HG03571 (cell line): ENCODE results near the gene CREB3.

Experiments
- ATAC-seq: cut with Tn5 transposase; IDR thresholded peaks from one replicate; pipeline ENCODE4 v1.9.1; 2021; ENCODE audit not compliant: unreplicated experiment

Gene CREB3

DNA sequence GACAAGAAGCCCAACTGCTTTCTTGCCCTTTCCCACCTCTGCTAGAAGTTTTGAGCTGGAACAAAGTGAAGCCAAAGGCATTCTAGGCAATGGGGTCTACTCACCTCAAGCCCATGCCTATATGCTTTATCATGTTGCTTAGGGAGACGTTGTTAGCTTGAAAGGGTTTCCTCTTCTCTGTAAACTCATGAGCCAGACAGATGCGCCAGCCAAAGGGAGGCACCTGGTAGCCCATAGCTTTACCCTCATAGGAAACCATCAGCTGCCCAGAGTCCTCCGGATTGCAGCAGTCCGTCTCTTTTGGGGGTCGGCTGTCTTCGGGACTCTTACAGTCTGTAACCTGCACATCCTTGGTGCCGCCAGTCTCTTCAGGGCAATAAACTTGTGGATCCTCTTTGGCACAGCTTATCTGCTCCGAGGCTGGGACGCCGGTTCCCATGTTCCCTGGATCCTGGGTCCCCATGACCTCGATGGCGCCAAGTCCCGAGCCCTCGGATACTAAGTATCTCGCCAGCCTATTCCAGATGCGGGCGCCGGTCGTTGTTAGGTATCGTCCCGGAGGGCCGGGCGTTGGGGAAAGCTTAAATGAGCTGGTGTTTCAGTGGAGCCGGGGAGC lies 15.9 kb downstream of the CREB3 start:
- no peak for ATAC-seq

DNA sequence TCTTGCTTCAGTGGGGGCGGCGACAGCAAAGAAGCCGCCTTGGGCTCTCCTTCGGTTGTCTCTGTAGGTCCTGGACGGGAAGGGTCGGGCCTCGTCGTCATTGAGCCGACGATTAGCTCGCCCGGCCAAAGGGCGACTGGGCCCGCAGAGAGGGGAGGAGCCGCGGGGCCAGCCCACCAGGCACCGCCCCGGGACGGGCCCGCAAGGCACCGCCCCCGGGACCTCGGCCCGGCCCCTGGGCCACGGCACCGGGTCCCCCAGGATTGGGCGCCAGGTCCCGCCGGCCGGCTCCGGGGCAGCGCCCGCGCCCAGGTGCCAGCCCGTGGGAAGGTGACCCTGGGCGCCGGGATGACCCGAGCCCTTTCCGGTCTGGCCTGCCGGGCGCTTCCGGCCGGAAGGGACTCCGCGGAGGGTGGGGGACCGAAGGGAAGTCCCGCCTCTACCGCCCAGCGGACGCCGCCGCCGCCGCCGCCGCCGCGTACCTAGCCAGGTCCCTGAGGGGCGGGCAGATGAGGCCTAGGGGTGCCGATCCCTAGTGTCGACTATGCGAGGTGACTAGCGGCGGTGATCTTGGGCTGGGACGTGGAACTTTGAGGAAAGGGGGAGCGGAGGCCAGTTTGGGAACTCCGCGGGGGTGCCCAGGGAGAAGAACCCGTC lies 16.5 kb downstream of the CREB3 start, which contains the start of the genes GBA2 and RGP1:
GBA2 (minus strand) TSS at position 371 of the 657 bp plus-strand sequence. CDS start 524 bp downstream, outside the sequence.
RGP1 (plus strand) TSS at position 430 of the 657 bp plus-strand sequence. CDS start 469 bp downstream, outside the sequence.
- ATAC-seq: peak; percentile 72

GRCh38 chr9:35749515-35750255 lies 17.2 kb downstream of the CREB3 start:
- peak; percentile 19 for ATAC-seq

DNA sequence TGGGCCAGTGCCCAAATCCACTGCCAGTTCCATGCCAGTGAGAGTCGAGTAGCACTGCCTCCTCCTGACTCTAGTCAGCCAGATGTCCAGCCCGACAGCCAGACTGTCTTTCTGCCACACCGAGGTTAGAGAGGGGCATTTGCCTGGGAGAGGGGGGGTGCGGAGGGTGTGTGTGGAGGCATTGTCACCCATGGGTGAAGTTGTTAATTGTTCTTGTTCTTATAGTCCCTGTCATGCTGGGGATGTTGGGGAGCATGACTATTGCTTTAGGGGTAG lies 17.7 kb downstream of the CREB3 start:
- ATAC-seq: no peak

- ATAC-seq: no peak
Measured at GRCh38 chr9:35753466-35753865, 21.0 kb downstream of the CREB3 start.

DNA sequence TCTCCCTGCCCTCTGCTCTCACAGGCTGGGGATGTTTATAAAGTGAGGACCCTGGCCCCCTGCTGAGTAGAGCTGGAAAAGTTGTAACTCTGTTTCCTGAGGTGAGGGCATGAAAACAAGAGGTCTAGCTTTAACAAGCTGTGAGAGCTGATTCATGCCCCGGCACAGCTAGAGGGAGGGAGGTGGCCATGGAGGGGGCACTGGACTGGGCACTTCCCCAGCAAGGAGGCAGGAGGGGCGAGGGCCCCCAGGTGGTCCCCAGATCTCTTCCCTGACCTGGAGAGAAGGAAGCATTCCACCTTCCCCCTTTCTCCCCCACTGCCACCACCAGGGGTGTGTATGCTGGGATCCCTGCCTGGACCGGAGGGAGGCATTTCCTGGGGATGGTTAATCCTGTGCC lies 21.8 kb downstream of the CREB3 start, which contains the start of gene MSMP:
MSMP (minus strand) TSS at position 13 of the 400 bp plus-strand sequence. CDS start 147 bp downstream, outside the sequence.
- ATAC-seq: no peak

GRCh38 chr9:35755071-35755470 lies 22.6 kb downstream of the CREB3 start:
- no peak for ATAC-seq

- ATAC-seq: peak; percentile 65
Measured at GRCh38 chr9:35756275-35757225, 24.1 kb downstream of the CREB3 start.

DNA sequence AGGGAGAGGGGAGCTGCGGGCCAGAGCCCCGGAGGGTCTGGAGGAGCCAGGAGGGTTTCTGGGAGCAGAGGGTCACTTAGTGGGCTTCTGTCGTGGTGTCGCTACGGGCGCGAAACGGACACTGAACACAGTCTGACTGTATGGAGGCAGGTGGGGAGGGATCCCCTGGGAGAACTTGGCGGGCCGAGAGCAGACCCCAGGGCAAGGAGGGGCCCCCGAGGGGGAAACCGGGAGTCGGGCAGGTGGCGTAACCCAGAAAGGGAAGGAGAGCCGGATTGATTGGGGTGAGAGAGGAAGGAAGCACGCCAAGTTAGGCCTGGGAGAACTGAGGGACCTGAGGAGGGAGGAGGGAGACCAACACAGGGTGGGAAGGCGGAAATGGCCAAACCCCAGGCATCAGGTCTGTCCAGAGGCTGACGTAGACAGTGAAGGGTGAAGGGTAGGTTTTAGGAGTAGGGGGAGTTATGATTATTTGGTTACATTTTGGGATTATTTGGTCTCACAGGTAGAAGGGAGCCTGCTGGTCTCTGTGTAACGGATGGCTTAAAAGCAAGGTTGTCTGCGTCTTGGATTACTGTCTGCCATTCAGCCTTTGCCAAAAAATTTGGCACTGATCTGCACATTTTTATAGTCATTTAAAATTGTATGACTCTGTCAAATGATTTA lies 24.9 kb downstream of the CREB3 start:
- peak; percentile 37 for ATAC-seq

DNA sequence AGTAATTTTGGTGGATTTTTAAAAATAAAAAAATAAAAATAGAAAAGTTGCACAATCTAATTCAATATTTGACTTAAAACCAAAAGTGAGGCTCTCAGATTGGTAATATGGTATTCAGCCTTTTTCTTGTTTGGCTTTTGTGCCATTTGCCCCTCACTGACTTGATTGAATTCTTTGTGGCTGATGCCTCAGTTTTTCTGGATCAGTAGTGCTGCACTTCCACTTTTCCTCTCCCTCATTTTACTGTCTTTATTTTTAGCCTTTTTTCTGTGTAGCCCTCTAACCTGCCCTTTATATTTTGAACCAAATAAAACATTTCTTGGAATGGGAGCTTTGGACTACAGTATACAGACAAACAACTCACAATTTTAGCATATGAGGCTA lies 25.4 kb downstream of the CREB3 start:
- no peak for ATAC-seq

DNA sequence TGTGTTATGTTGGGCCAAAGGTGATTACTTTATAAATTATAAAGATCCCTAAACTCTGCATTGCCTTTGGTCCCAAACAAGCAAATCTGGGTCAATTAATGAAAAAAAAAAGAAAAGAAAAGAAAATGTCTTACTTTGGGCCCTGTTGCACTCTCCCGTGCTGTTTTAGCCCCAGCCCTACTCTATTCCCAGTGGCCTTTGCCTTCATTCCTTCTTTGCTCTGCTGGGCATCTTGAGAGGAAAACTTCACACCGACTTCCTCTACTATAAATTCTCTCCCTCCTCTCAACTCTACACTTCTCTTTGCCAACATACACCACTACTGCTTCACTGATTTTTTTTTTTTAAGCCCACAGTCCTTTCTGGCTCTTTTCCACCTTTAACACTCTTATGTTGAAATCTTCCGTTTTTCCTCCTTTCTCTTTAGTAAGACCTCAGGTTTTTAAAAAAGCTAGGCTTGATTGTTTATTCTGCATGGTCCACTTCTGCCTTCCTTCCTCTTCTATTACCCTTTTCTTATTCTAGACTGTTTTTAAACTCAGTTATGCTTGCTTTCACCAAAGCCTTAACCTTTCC lies 26.1 kb downstream of the CREB3 start:
- ATAC-seq: no peak

GRCh38 chr9:35759795-35760194 lies 27.3 kb downstream of the CREB3 start:
- no peak for ATAC-seq

DNA sequence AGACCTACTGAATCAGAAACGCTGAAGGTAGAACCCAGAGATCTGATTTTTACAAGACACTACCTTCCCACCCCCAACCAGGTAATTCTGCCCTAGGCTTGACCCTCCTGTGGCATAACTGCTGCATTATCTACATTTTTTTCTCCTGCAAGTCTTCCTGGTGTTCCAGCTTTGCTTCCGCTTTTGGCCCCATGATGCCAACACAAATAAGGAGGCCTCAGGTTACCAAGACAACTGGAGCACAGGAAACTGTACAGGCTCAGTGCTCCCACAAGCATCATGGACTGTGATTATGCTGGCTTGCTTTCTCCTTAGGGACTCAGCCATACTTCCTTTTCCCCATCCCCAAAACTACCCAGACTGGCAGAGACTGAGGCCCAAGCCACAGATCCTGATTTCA lies 28.2 kb downstream of the CREB3 start:
- ATAC-seq: no peak

DNA sequence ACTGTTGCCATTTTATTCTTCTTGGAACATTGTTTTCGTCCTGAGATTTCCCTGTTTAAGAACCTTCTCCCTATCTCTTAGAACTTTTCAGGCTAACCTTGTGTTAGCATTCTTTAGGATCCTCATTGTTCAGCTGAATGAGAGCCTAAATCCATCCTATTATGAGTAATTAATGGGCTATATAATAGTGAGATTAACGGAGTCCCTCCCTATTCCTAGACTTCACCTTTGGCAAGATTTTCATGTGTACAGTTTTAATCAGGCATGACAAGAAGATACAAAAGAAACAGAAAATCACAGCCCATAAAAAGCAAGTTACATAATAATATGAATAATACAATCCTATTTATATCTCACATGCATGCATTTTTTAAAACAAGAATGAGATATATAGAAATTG lies 30.7 kb downstream of the CREB3 start:
- ATAC-seq: no peak

GRCh38 chr9:35763803-35764202 lies 31.3 kb downstream of the CREB3 start:
- ATAC-seq: no peak

DNA sequence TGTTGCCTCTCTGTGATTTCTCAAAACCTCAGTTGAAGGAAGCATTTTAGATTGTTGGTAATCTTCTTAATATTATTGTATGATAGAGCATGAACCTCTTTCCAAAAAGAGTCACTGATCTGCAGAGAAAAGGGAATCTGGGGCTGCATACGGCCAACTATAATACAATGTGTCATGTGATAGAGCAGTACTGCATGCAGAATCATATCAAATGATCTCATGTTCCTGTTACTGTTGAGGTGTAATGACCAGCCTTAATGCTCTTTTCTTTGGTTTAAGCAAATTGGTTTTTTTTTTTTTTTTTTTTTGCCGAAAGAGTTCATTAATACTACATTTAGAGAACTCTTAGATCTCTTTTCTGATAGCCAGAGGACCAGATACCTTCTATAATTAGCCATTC lies 34.5 kb downstream of the CREB3 start:
- ATAC-seq: no peak

- ATAC-seq: no peak
Measured at GRCh38 chr9:35767458-35767857, 35.0 kb downstream of the CREB3 start.

DNA sequence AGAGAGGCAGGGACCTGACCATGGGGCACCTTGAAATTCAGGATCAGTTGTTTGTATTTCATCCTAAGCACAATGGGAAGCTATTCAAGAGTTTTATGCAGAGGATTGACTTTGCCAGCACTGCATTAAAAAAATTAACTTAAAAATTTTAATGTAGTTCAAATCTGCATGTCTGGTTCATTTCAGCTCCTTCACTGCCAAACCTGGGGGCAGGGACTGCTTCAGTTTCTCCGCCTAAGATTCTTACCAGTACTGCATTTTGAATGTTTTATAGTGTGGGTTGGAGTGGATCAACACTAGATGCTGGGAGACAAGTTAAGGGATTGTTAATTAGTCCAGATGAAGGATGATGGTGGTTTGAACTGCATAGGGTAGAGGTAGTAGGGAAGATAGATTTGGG lies 37.3 kb downstream of the CREB3 start:
- ATAC-seq: no peak

GRCh38 chr9:35771075-35771433 lies 38.6 kb downstream of the CREB3 start:
- no peak for ATAC-seq

DNA sequence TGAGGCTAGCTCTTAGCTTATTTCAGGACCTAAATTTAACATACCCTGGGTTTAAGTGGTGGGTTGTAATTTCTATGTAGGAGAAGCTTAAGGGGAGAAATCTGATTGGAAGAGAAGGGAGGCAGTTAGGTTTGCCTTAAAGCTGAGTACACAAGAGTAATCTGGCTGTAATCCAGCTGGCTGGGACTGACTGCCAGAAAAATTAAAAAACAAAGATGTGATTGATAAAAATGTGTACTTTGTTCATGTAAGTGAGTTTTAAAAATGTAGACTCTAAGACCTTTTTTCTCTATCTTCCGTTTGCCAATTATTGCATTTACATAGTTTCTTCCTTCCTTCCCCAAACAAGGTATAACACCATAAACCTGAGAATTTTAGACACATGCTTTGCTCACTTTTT lies 39.1 kb downstream of the CREB3 start:
- no peak for ATAC-seq
